ENCODE results near the gene SIX4. TPM values are rescaled to one million over a fixed set of nuclear protein-coding genes. Genes with fewer than 3 reads are reported as not detected.

The SIX4 gene
- total and polyA plus RNA-seq, 3 experiments from 2014 or later, result 0.09 TPM; not detected in 2

DNA sequence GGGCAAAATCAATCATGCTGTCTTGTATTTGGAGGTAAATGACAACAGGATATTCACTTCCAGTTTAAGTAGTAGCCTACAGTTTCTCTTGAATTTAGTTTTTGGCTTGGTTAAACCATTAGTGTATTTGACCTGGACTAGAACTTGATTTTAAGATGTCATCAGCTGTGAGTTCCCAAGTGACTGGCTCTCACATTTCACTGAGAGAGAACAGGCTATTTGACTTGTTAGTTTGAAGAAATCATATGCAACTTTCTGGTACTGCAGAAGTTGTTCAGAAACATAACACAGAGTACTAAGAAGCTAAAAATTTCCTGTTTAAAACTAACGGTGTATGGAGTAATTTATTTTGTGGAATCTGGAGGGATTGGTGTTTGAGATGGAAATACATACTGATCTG, 32.7 kb upstream of the SIX4 start:
- Mint-ChIP-seq H3K9me3 (no peaks in the 10 kb centered on the region), H3K4me1 (peaks cover 43 to 71% (median 51%) of the 10 kb centered on the region in 3 donors), H3K27ac (peak overlapping the region in 1 of 8 donors; percentile 33), H3K4me3 (no peak overlapping the region), H3K27me3 (peaks cover 0 to under 1% of the 10 kb centered on the region in 2 donors), H3K36me3 (no peaks in the 10 kb centered on the region)
- Histone ChIP-seq H3K36me3 (ENCODE audit: insufficient read depth, low read length) (no peaks in the 10 kb centered on the region), H3K27ac (ENCODE audit: low read depth, low read length) (no peak overlapping the region), H3K4me3 (ENCODE audit: low read length) (no peak overlapping the region), H3K9me3 (ENCODE audit: low read length) (no peaks in the 10 kb centered on the region), H3K27me3 (ENCODE audit: insufficient read depth, low read length, poor library complexity, severe bottlenecking) (no peaks in the 10 kb centered on the region), H3K4me1 (ENCODE audit: insufficient read depth, low read length) (peaks cover 40% of the 10 kb centered on the region)
- ChIA-PET POLR2A (no interaction called here), CTCF (no interaction called here)
- DNase-seq, result no peak

GRCh38 chr14:60753264-60754119, 29.3 kb upstream of the SIX4 start:
- H3K4me1 Mint-ChIP-seq, result peaks cover 32 to 53% (median 41%) of the 10 kb centered on the region in 3 donors
- Histone ChIP-seq H3K27ac (ENCODE audit: low read depth, low read length) (no peak overlapping the region), H3K4me1 (ENCODE audit: insufficient read depth, low read length) (peaks cover 33% of the 10 kb centered on the region), H3K36me3 (ENCODE audit: insufficient read depth, low read length) (no peaks in the 10 kb centered on the region), H3K9me3 (ENCODE audit: low read length) (no peaks in the 10 kb centered on the region), H3K4me3 (ENCODE audit: low read length) (peak overlapping the region; percentile 22), H3K27me3 (ENCODE audit: insufficient read depth, low read length, poor library complexity, severe bottlenecking) (no peaks in the 10 kb centered on the region)
- H3K27me3 Mint-ChIP-seq, result no peaks in the 10 kb centered on the region
- no peaks in the 10 kb centered on the region for H3K9me3 Mint-ChIP-seq
- POLR2A ChIA-PET, result interaction anchor here (1.1 kb wide), 1 partner anchor 227 kb away, joined by 3 read pairs; the partner anchor contains the start of genes SLC38A6 and TRMT5
- H3K4me3 Mint-ChIP-seq, result peak overlapping the region; percentile 1 to 71 (median 33)
- peak; percentile 32 to 85 (median 78) for DNase-seq
- H3K27ac Mint-ChIP-seq, result peak overlapping the region; percentile 39 to 90 (median 76)
- no peaks in the 10 kb centered on the region for H3K36me3 Mint-ChIP-seq
- CTCF ChIA-PET, result interaction anchor here (0.8 kb wide), 2 partner anchors 20 to 29 kb away, joined by 3 read pairs; partner anchors contain the start of gene SIX4

DNA sequence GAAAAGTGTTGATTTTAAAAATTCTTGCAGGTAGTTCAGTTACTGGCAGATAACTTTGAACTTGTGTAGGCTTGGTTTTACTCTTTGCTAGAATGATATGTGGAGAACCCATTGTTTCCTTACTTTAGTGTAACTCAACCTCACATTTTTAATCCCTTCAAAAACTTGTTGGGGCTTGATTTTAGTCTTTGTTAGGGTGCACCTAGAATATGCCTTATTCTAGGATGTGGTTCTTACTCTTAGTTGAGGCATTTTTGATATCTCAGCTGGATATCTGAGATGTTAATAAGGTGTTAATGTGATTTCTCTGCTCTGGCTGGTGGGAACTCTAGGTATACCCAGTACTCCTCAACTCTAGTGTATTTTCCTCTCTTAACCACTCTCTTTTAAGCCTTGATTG, 20.4 kb upstream of the SIX4 start:
- H3K36me3 Mint-ChIP-seq, result peaks cover 5 to 9% (median 8%) of the 10 kb centered on the region in 3 donors
- no peak for DNase-seq
- peaks cover 14 to 21% (median 15%) of the 10 kb centered on the region in 5 donors for H3K9me3 Mint-ChIP-seq
- Histone ChIP-seq H3K4me3 (ENCODE audit: low read length) (no peak overlapping the region), H3K27me3 (ENCODE audit: insufficient read depth, low read length, poor library complexity, severe bottlenecking) (no peaks in the 10 kb centered on the region), H3K9me3 (ENCODE audit: low read length) (peaks cover 4% of the 10 kb centered on the region), H3K36me3 (ENCODE audit: insufficient read depth, low read length) (no peaks in the 10 kb centered on the region), H3K27ac (ENCODE audit: low read depth, low read length) (no peak overlapping the region), H3K4me1 (ENCODE audit: insufficient read depth, low read length) (no peaks in the 10 kb centered on the region)
- CTCF ChIA-PET, result no interaction called here
- H3K4me3 Mint-ChIP-seq, result no peak overlapping the region
- no peaks in the 10 kb centered on the region for H3K27me3 Mint-ChIP-seq
- POLR2A ChIA-PET, result no interaction called here
- H3K27ac Mint-ChIP-seq, result no peak overlapping the region
- peaks cover 19 to 33% (median 27%) of the 10 kb centered on the region in 3 donors for H3K4me1 Mint-ChIP-seq

GRCh38 chr14:60738843-60739508, 14.8 kb upstream of the SIX4 start:
- Mint-ChIP-seq H3K36me3 (peaks cover 0 to 12% (median 10%) of the 10 kb centered on the region in 3 donors), H3K9me3 (peaks cover 6 to 15% (median 14%) of the 10 kb centered on the region in 5 donors), H3K4me1 (peaks cover 42 to 58% (median 53%) of the 10 kb centered on the region in 3 donors), H3K4me3 (no peak overlapping the region), H3K27me3 (peaks cover 0 to 3% of the 10 kb centered on the region in 2 donors), H3K27ac (no peak overlapping the region)
- Histone ChIP-seq H3K4me3 (ENCODE audit: low read length) (no peak overlapping the region), H3K36me3 (ENCODE audit: insufficient read depth, low read length) (no peaks in the 10 kb centered on the region), H3K27ac (ENCODE audit: low read depth, low read length) (no peak overlapping the region), H3K4me1 (ENCODE audit: insufficient read depth, low read length) (peaks cover 16% of the 10 kb centered on the region), H3K9me3 (ENCODE audit: low read length) (peaks cover 4% of the 10 kb centered on the region), H3K27me3 (ENCODE audit: insufficient read depth, low read length, poor library complexity, severe bottlenecking) (no peaks in the 10 kb centered on the region)
- ChIA-PET CTCF (no interaction called here), POLR2A (no interaction called here)
- no peak for DNase-seq

- no peaks in the 10 kb centered on the region for H3K9me3 Mint-ChIP-seq
- peak overlapping the region in 1 of 8 donors; percentile 38 for H3K27ac Mint-ChIP-seq
- H3K36me3 Mint-ChIP-seq, result peaks cover 0 to 7% (median 3%) of the 10 kb centered on the region in 3 donors
- peaks cover 16% of the 10 kb centered on the region for H3K4me1 ChIP-seq (ENCODE audit: insufficient read depth, low read length)
- no peak overlapping the region for H3K27ac ChIP-seq (ENCODE audit: low read depth, low read length)
- ChIA-PET POLR2A (no interaction called here), CTCF (no interaction called here)
- DNase-seq, result no peak
- H3K36me3 ChIP-seq (ENCODE audit: insufficient read depth, low read length), result no peaks in the 10 kb centered on the region
- H3K4me3 Mint-ChIP-seq, result peak overlapping the region in 1 of 7 donors; percentile 27
- H3K27me3 Mint-ChIP-seq, result peaks cover 12 to 15% of the 10 kb centered on the region in 2 donors
- H3K4me1 Mint-ChIP-seq, result peaks cover 37 to 49% (median 46%) of the 10 kb centered on the region in 3 donors
- H3K4me3 ChIP-seq (ENCODE audit: low read length), result no peak overlapping the region
- no peaks in the 10 kb centered on the region for H3K9me3 ChIP-seq (ENCODE audit: low read length)
- peaks cover 4% of the 10 kb centered on the region for H3K27me3 ChIP-seq (ENCODE audit: insufficient read depth, low read length, poor library complexity, severe bottlenecking)
Observed at GRCh38 chr14:60736494-60736893, 12.3 kb upstream of the SIX4 start.

DNA sequence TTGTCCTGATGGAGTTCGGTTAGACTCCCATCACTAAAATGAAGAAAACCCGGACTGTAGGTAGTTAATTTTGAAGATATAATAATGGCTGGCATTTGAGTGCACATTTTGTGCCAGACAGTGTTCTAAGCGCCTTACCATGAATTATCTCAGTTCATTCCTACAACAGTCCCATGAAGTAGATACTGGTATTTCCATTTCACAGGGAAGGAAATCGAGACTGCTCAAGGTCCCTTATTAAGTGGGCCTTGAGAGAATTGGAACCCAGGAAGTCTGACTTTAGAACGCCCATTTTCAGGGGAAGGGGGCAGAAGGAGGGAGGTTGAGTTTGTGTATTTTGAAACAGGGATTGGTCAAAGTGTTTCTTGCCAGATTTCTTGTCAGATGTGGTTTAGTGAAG, 11.3 kb upstream of the SIX4 start:
- Histone ChIP-seq H3K4me3 (ENCODE audit: low read length) (peak overlapping the region; percentile 97), H3K36me3 (ENCODE audit: insufficient read depth, low read length) (no peaks in the 10 kb centered on the region), H3K27me3 (ENCODE audit: insufficient read depth, low read length, poor library complexity, severe bottlenecking) (peaks cover 4% of the 10 kb centered on the region), H3K9me3 (ENCODE audit: low read length) (no peaks in the 10 kb centered on the region), H3K27ac (ENCODE audit: low read depth, low read length) (peak overlapping the region; percentile 57), H3K4me1 (ENCODE audit: insufficient read depth, low read length) (peaks cover 16% of the 10 kb centered on the region)
- Mint-ChIP-seq H3K4me3 (peak overlapping the region; percentile 96 to 100 (median 100)), H3K9me3 (peaks cover 0 to 5% (median 1%) of the 10 kb centered on the region in 5 donors), H3K27me3 (peaks cover 20 to 23% of the 10 kb centered on the region in 2 donors), H3K27ac (peak overlapping the region in 6 of 8 donors; percentile 1 to 98 (median 97)), H3K36me3 (peaks cover 0 to 7% (median 3%) of the 10 kb centered on the region in 3 donors), H3K4me1 (peaks cover 32 to 45% (median 40%) of the 10 kb centered on the region in 3 donors)
- POLR2A ChIA-PET, result no interaction called here
- CTCF ChIA-PET, result interaction anchor here (2.0 kb wide), 1 partner anchor 110 kb away, joined by 4 read pairs; no protein-coding TSS in a partner anchor
- DNase-seq, result no peak

DNA sequence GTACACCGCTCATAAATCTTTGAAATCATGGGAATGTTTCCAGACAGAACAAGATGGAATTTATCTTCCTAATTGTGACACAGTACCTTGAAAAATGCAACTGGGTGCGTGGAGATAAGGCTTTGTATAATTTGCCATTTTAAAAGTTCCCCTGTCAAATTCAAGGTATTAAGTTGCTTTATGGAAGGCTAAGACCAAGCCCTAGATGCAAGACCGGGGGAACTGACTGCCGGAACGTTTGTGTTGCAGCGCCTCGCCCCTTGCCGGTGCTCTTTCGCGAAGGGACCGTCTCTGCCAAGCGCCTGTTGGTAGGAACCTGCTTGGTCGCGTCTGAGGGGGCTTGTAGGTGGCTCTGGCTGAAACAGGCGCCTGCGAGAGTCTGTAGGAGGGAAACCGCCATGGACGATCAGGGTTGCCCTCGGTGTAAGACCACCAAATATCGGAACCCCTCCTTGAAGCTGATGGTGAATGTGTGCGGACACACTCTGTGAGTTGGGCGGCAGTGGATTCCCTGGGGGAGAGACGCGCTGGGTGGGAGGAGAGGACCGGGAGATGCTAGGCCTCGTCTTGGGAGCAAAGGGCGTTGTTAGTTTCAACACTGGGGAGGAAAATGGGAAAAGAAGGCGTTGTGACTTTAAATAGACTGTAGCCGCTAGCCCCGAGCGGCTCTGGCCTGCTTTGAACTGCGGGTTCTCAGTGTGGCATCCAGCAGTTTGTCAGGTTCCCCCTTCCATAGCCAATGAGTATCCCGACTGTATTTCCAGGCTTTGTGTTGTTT, 10.5 kb upstream of the SIX4 start, which contains the start of gene MNAT1:
TSS of gene MNAT1 (plus strand) at position 297 of the 778 bp plus-strand sequence. CDS start at position 399, 102 bp downstream.
- Histone ChIP-seq H3K36me3 (ENCODE audit: insufficient read depth, low read length) (no peaks in the 10 kb centered on the region), H3K4me3 (ENCODE audit: low read length) (peak within 1 kb of the TSS; percentile 97), H3K4me1 (ENCODE audit: insufficient read depth, low read length) (peaks cover 16% of the 10 kb centered on the region), H3K27ac (ENCODE audit: low read depth, low read length) (peak within 1 kb of the TSS; percentile 57), H3K27me3 (ENCODE audit: insufficient read depth, low read length, poor library complexity, severe bottlenecking) (peaks cover 4% of the 10 kb centered on the region), H3K9me3 (ENCODE audit: low read length) (no peaks in the 10 kb centered on the region)
- ChIA-PET CTCF (interaction anchor here (2.0 kb wide), 1 partner anchor 110 kb away, joined by 4 read pairs; no protein-coding TSS in a partner anchor), POLR2A (no interaction called here)
- peaks cover 0 to 7% (median 3%) of the 10 kb centered on the region in 3 donors for H3K36me3 Mint-ChIP-seq
- peaks cover 28 to 40% (median 35%) of the 10 kb centered on the region in 3 donors for H3K4me1 Mint-ChIP-seq
- peak; percentile 47 to 84 (median 64) for DNase-seq
- H3K4me3 Mint-ChIP-seq, result peak within 1 kb of the TSS; percentile 96 to 100 (median 100)
- peaks cover 25 to 31% of the 10 kb centered on the region in 2 donors for H3K27me3 Mint-ChIP-seq
- H3K9me3 Mint-ChIP-seq, result peaks cover 0 to 5% (median 1%) of the 10 kb centered on the region in 5 donors
- H3K27ac Mint-ChIP-seq, result peak within 1 kb of the TSS; percentile 19 to 98 (median 96)

Measured in CD8-positive, alpha-beta memory T cell (primary cell).